Measurements from ENCODE around the gene CDH5.

DNA sequence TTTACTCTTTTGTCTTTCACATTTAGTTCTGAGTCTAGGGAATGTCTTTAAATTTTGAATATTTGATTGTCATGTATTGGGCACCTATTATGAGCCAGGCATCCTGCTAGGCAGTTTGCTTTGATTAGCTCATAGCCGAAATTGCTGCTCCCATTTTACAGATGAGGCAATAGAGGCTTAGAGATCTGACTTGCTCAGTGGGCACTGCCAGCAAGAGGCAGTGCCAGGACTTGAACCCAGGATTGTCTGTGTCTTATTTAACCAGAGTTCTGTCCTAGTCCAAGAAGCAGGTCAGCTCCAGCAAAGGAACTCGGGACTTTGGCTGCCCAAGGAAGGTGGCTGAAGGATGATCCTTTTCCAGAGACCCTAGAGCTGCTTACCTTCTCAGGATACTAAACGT, 85.1 kb downstream of the CDH5 start:
- TF ChIP-seq POLR2AphosphoS5 (IDR thresholded peaks at IDR 0.05; ENCODE audit: low read depth, low read length) (no peak), SIN3A (IDR thresholded peaks at IDR 0.05; ENCODE audit: borderline replicate concordance, insufficient read depth, low read length) (no peak), REST (IDR thresholded peaks at IDR 0.05; ENCODE audit: insufficient read depth in 1 of 2, low read depth in 2 of 2, low read length in 2 of 2) (no peak)

Data from PFSK-1 (cell line).